Measurements from ENCODE around the gene USP34.

The USP34 gene

DNA sequence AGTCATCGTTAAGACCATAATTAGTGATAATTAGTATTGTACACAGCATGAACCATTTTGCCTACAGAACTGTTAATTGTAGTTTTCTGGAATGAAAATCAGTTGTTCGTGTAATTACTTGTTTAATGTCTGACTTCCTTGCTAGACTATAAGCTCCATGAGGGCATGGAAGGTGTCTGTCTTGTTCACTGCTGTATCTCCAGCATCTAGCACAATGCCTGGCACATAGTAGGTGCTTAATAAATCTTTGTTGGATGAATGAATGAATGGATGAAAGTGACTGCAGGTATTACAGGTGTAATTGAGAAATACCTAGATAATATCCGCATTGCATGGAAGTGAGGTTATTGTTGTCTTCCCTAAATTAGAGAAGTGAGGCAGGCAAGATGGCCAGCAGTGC is 287.1 kb downstream of the USP34 start:
- Histone ChIP-seq H3K4me3 (ENCODE audit: insufficient read depth, low read length, poor library complexity, severe bottlenecking) (no peak overlapping the region), H3K27ac (ENCODE audit: low read depth, low read length) (no peak overlapping the region), H3F3A (ENCODE audit: insufficient read depth) (peaks cover 35% of the 10 kb centered on the region), H2AFZ (ENCODE audit: low read depth, low read length, severe bottlenecking) (no peak overlapping the region), H3K9me2 (replicated peaks; ENCODE audit: insufficient read depth, low read length) (no peaks in the 10 kb centered on the region), H3K9me3 (ENCODE audit: insufficient read depth, low read length) (no peaks in the 10 kb centered on the region), H3K36me3 (ENCODE audit: low read length) (peaks cover 33% of the 10 kb centered on the region), H3K79me2 (ENCODE audit: insufficient read depth, low read length) (no peaks in the 10 kb centered on the region), H3K4me2 (ENCODE audit: low read depth, low read length, poor library complexity, severe bottlenecking) (no peak overlapping the region), H4K20me1 (ENCODE audit: low read depth, low read length) (no peaks in the 10 kb centered on the region), H3K9ac (ENCODE audit: low read length) (no peak overlapping the region), H3K27me3 (ENCODE audit: low read length) (no peaks in the 10 kb centered on the region)
- TF ChIP-seq, protein P1, sequence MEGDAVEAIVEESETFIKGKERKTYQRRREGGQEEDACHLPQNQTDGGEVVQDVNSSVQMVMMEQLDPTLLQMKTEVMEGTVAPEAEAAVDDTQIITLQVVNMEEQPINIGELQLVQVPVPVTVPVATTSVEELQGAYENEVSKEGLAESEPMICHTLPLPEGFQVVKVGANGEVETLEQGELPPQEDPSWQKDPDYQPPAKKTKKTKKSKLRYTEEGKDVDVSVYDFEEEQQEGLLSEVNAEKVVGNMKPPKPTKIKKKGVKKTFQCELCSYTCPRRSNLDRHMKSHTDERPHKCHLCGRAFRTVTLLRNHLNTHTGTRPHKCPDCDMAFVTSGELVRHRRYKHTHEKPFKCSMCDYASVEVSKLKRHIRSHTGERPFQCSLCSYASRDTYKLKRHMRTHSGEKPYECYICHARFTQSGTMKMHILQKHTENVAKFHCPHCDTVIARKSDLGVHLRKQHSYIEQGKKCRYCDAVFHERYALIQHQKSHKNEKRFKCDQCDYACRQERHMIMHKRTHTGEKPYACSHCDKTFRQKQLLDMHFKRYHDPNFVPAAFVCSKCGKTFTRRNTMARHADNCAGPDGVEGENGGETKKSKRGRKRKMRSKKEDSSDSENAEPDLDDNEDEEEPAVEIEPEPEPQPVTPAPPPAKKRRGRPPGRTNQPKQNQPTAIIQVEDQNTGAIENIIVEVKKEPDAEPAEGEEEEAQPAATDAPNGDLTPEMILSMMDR (IDR thresholded peaks at IDR 0.05; ENCODE audit: insufficient read depth, low read length, poor library complexity, severe bottlenecking): no peak

DNA sequence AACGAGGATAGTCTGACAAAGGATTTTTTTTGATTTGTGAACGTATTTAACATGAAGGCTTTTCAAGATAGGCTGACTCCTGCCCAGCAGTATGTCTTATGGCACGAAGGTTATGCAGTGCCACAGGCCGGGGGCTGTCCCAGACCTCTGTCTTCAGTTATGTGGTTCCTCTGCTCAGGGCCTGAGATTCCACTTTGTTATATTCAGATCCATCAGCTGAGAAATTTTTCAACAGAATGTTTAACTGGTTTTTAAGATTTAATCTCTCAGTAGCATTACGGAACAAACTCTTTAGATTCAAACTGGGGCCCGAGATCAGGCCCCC is 288.9 kb downstream of the USP34 start:
- no peaks in the 10 kb centered on the region for H3K9me3 ChIP-seq (ENCODE audit: insufficient read depth, low read length)
- peaks cover 24% of the 10 kb centered on the region for H3K36me3 ChIP-seq (ENCODE audit: low read length)
- H4K20me1 ChIP-seq (ENCODE audit: low read depth, low read length): no peaks in the 10 kb centered on the region
- no peak overlapping the region for H3K4me3 ChIP-seq (ENCODE audit: insufficient read depth, low read length, poor library complexity, severe bottlenecking)
- no peaks in the 10 kb centered on the region for H3K79me2 ChIP-seq (ENCODE audit: insufficient read depth, low read length)
- no peak overlapping the region for H2AFZ ChIP-seq (ENCODE audit: low read depth, low read length, severe bottlenecking)
- no peaks in the 10 kb centered on the region for H3K9me2 ChIP-seq (replicated peaks; ENCODE audit: insufficient read depth, low read length)
- TF ChIP-seq EZH2phosphoT487 (conservative IDR thresholded peaks at IDR 0.05; ENCODE audit: low read length): no peak
- TF ChIP-seq, protein P1 (IDR thresholded peaks at IDR 0.05; ENCODE audit: insufficient read depth, low read length, poor library complexity, severe bottlenecking): no peak
- H3K4me2 ChIP-seq (ENCODE audit: low read depth, low read length, poor library complexity, severe bottlenecking): no peak overlapping the region
- H3K9ac ChIP-seq (ENCODE audit: low read length): no peak overlapping the region
- no peak overlapping the region for H3K27ac ChIP-seq (ENCODE audit: low read depth, low read length)
- no peaks in the 10 kb centered on the region for H3K27me3 ChIP-seq (ENCODE audit: low read length)
- H3F3A ChIP-seq (ENCODE audit: insufficient read depth): peaks cover 39% of the 10 kb centered on the region

DNA sequence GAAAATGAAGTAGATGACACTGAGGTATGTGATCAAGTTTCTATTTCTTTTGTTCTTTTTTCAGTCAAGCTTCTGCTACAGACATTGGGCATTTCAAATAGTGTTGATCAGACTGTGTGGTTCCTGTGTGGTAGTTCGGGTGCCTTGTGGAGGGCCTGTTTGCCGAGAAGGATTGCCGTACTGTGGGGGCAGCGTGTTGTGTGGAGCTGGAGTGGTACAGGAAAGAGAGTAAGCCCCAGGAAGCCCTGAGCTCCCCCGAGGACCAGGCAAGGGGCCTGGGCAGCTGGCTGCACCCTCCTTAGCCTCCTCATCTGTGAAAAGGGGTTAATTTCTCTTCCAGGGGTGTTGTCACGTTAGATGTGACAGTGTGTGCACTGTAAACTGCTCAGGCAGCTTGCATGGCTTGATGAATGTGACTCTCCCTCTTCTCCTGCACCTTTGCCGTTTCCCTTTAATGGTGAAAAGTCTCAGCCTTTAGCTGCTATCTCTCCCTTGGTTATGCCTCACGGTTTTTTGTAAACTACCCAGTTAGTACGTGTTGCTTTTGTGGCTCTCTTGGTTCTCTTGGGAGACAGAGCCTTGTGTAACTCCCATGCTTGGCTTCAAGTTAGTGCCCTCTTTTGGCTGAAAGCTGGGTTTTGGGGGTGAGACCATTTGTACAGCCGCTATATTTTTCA is 289.4 kb downstream of the USP34 start:
- no peaks in the 10 kb centered on the region for H3K9me3 ChIP-seq (ENCODE audit: insufficient read depth, low read length)
- no peak overlapping the region for H2AFZ ChIP-seq (ENCODE audit: low read depth, low read length, severe bottlenecking)
- H3K36me3 ChIP-seq (ENCODE audit: low read length): peaks cover 18% of the 10 kb centered on the region
- peaks cover 36% of the 10 kb centered on the region for H3F3A ChIP-seq (ENCODE audit: insufficient read depth)
- no peak overlapping the region for H3K27ac ChIP-seq (ENCODE audit: low read depth, low read length)
- H3K79me2 ChIP-seq (ENCODE audit: insufficient read depth, low read length): no peaks in the 10 kb centered on the region
- H3K9me2 ChIP-seq (replicated peaks; ENCODE audit: insufficient read depth, low read length): no peaks in the 10 kb centered on the region
- no peak overlapping the region for H3K4me3 ChIP-seq (ENCODE audit: insufficient read depth, low read length, poor library complexity, severe bottlenecking)
- H3K9ac ChIP-seq (ENCODE audit: low read length): no peak overlapping the region
- TF ChIP-seq, protein P1 (IDR thresholded peaks at IDR 0.05; ENCODE audit: insufficient read depth, low read length, poor library complexity, severe bottlenecking): no peak
- TF ChIP-seq EZH2phosphoT487 (conservative IDR thresholded peaks at IDR 0.05; ENCODE audit: low read length): no peak
- no peak overlapping the region for H3K4me2 ChIP-seq (ENCODE audit: low read depth, low read length, poor library complexity, severe bottlenecking)
- H4K20me1 ChIP-seq (ENCODE audit: low read depth, low read length): no peaks in the 10 kb centered on the region
- H3K27me3 ChIP-seq (ENCODE audit: low read length): no peaks in the 10 kb centered on the region

All from SU-DHL-6 (cell line).